KG1 (cell line): ENCODE results near the gene GOLGA8S.
"Not testable (repeated sequence)": the region's sequence is repeated elsewhere in the genome, so short reads cannot be mapped to it uniquely, and the experiment has no call there.

Experiments used
- DNase-seq: peaks from one replicate; lab custom pipeline; 2025; lab: John Stamatoyannopoulos, UW

GOLGA8S gene

GRCh38 chr15:23354448-23354847 lies at the start of gene GOLGA8S:
GOLGA8S (plus strand) TSS chr15:23354748; CDS start chr15:23354810, 62 bp downstream.
- DNase-seq, result not testable (repeated sequence)

GRCh38 chr15:23304805-23305204 lies 49.7 kb upstream of the GOLGA8S start:
- not testable (repeated sequence) for DNase-seq

- not testable (repeated sequence) for DNase-seq
Observed at GRCh38 chr15:23305921-23306320, 48.6 kb upstream of the GOLGA8S start.

GRCh38 chr15:23311233-23311632 lies 43.3 kb upstream of the GOLGA8S start:
- DNase-seq, result not testable (repeated sequence)

- DNase-seq, result not testable (repeated sequence)
Observed at GRCh38 chr15:23334096-23334495, 20.5 kb upstream of the GOLGA8S start, which contains the start of gene GOLGA6L26. GOLGA6L26 (minus strand) TSS chr15:23334196; CDS start chr15:23334135, 61 bp downstream.

GRCh38 chr15:23362622-23363021 lies 8.1 kb downstream of the GOLGA8S start:
- DNase-seq, result not testable (repeated sequence)

GRCh38 chr15:23364261-23364660 lies 9.7 kb downstream of the GOLGA8S start:
- DNase-seq, result not testable (repeated sequence)

- no peak for DNase-seq
Observed at GRCh38 chr15:23370578-23370977, 16.0 kb downstream of the GOLGA8S start.

- not testable (repeated sequence) for DNase-seq
Observed at GRCh38 chr15:23371134-23371533, 16.6 kb downstream of the GOLGA8S start.

GRCh38 chr15:23371868-23372267 lies 17.3 kb downstream of the GOLGA8S start:
- DNase-seq, result not testable (repeated sequence)

GRCh38 chr15:23372284-23372683 lies 17.7 kb downstream of the GOLGA8S start:
- DNase-seq, result no peak

GRCh38 chr15:23372891-23373600 lies 18.5 kb downstream of the GOLGA8S start:
- DNase-seq, result not testable (repeated sequence)

GRCh38 chr15:23374226-23374625 lies 19.7 kb downstream of the GOLGA8S start:
- not testable (repeated sequence) for DNase-seq

- DNase-seq, result not testable (repeated sequence)
Observed at GRCh38 chr15:23378946-23379345, 24.4 kb downstream of the GOLGA8S start.

- DNase-seq, result not testable (repeated sequence)
Observed at GRCh38 chr15:23380700-23381099, 26.2 kb downstream of the GOLGA8S start.

- DNase-seq, result not testable (repeated sequence)
Observed at GRCh38 chr15:23381192-23381591, 26.6 kb downstream of the GOLGA8S start.

- DNase-seq, result no peak
Observed at GRCh38 chr15:23384371-23384770, 29.8 kb downstream of the GOLGA8S start.

GRCh38 chr15:23385886-23386430 lies 31.4 kb downstream of the GOLGA8S start:
- DNase-seq, result no peak

- DNase-seq, result no peak
Observed at GRCh38 chr15:23387621-23388190, 33.2 kb downstream of the GOLGA8S start.

GRCh38 chr15:23395030-23395692 lies 40.6 kb downstream of the GOLGA8S start:
- DNase-seq, result no peak

- no peak for DNase-seq
Observed at GRCh38 chr15:23395832-23396231, 41.3 kb downstream of the GOLGA8S start.

GRCh38 chr15:23397779-23398178 lies 43.2 kb downstream of the GOLGA8S start:
- no peak for DNase-seq
